Measurements from ENCODE around the gene HIVEP2. TPM values are rescaled to one million over a fixed set of nuclear protein-coding genes. Genes with fewer than 3 reads are reported as not detected.

The HIVEP2 gene
- 8.7 and 15.7 TPM in 2 replicates for total RNA-seq

DNA sequence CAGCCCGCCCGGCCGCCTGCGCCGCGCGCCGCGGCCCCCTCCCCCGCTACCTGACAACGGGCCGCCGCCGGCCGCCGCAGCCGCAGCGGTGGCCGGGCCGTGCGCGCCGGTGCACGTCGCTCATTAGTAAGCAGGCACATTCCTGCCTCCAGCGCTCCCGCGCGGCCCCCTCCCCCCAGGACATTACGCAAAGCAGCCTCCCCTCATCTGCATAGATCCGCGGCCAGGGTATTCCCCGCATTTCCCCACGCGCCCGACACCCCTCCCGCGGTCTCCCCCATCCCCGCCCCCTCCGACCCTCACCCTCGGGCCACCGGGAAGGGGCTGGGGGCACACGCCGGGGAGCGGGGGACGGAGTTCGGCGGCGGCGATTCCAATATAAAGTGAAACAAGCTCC lies at the start of gene HIVEP2:
TSS of gene HIVEP2 (minus strand) at position 128 of the 397 bp plus-strand sequence. CDS start 170,438 bp downstream, outside the sequence.

Other genes with a start within 250 kb of the HIVEP2 start
- gene AIG1, start 115.7 kb upstream of the HIVEP2 start, total RNA-seq, result 55.2 and 55.6 TPM in 2 replicates

Measured in airway epithelial cell (primary cell).